Activated T-cell treated with anti-CD3 and anti-CD28 coated beads, Interleukin-2, amount 50 U/mL, for 4 hours (primary cell): ENCODE data around the gene SIRT1. TPM values are rescaled to one million over a fixed set of nuclear protein-coding genes. Genes with fewer than 3 reads are reported as not detected.
"Not testable (repeated sequence)": the region's sequence is repeated elsewhere in the genome, so short reads cannot be mapped to it uniquely, and the experiment has no call there.

Source experiments
- ATAC-seq, 2 donors: fragments of 200-7000 bp; cut with Tn5 transposase; one replicate each; pipeline ENCODE4 v1.10.0; 2021
- DNase-seq: peaks from one replicate; pipeline ENCODE4 v3.0.0-alpha.2; 2020
- H3K27me3 Mint-ChIP-seq: one replicate; pipeline ENCODE4 v1.8.0; 2021; ENCODE audit warnings: low read depth, mixed read lengths
- H3K36me3 Mint-ChIP-seq: one replicate; pipeline ENCODE4 v1.8.0; 2022; ENCODE audit warnings: mixed read lengths; ENCODE audit not compliant: insufficient read depth
- H3K4me1 Mint-ChIP-seq: one replicate; pipeline ENCODE4 v1.8.0; 2021; ENCODE audit warnings: low read depth, mixed read lengths
- H3K4me3 Mint-ChIP-seq: one replicate; pipeline ENCODE4 v1.8.0; 2021; ENCODE audit warnings: mild to moderate bottlenecking, moderate library complexity, mixed read lengths
- H3K9me3 Mint-ChIP-seq: one replicate; pipeline ENCODE4 v1.8.0; 2021; ENCODE audit warnings: mixed read lengths
- total RNA-seq, 3 donors: library from RNA; stranded (reverse); gene quantifications; one replicate each; pipeline ENCODE4 v1.2.1, GENCODE V29; 2021

SIRT1 gene
- total RNA-seq, 3 donors from 2014 or later, result 14.8 to 17.3 (median 15.2) TPM

DNA sequence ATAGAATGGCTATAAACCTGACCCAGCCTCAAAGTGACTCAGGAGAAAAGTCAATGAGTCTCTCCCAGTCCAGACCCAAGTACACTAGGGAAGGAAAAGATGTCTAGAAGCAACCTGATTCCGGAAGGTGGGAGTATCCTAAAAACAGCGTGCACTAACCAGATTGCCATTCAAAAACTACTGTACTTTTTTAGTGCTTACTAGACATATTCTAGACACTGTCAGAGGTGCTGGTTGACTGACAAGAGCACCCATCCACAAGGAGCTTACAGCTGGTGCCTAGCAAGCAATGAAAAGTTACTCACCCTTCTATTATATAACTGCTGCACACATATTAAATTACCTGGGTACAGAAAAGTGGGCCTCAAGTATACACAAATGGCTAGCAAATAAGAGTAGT, 81.0 kb downstream of the SIRT1 start:
- Mint-ChIP-seq H3K27me3 (no peaks in the 10 kb centered on the region), H3K9me3 (no peaks in the 10 kb centered on the region), H3K36me3 (peaks cover 49% of the 10 kb centered on the region), H3K4me3 (no peak overlapping the region), H3K4me1 (peaks cover 5% of the 10 kb centered on the region)
- ATAC-seq (no peak), DNase-seq (no peak)

DNA sequence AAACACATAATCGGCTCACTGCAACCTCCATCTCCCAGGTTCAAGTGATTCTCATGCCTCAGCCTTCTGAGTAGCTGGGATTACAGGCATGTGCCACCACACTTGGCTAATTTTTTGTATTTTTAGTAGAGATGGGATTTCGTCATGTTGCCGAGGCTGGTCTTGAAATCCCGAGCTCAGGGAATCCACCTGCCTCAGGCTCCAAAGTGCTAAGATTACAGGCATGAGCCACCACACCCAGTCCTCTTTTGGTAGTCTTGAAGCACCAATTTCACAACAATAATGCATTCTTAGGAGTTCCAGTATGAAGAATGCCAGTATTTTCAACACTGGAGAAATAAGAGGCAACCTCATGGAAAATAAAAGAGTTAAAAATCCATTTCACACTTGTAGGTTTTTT, 81.6 kb downstream of the SIRT1 start:
- not testable (repeated sequence) for DNase-seq, ATAC-seq, H3K4me3 Mint-ChIP-seq, H3K4me1 Mint-ChIP-seq, H3K27me3 Mint-ChIP-seq, H3K9me3 Mint-ChIP-seq
- peaks cover 48% of the 10 kb centered on the region for H3K36me3 Mint-ChIP-seq

Other genes starting within 250 kb of the SIRT1 start
- not detected for gene CTNNA3, start 188.5 kb upstream of the SIRT1 start, total RNA-seq
- gene DNAJC12, start 46.5 kb upstream of the SIRT1 start, total RNA-seq, result under 1 TPM; 0.28 to 0.92 (median 0.84) TPM
- gene HERC4, start 190.6 kb downstream of the SIRT1 start, total RNA-seq, result 10 to 100 TPM; 16.5 to 22.8 (median 20.3) TPM
- not detected for gene MYPN, start 224.8 kb downstream of the SIRT1 start, total RNA-seq